ENCODE results near the gene ZNF326.

ZNF326 gene

DNA sequence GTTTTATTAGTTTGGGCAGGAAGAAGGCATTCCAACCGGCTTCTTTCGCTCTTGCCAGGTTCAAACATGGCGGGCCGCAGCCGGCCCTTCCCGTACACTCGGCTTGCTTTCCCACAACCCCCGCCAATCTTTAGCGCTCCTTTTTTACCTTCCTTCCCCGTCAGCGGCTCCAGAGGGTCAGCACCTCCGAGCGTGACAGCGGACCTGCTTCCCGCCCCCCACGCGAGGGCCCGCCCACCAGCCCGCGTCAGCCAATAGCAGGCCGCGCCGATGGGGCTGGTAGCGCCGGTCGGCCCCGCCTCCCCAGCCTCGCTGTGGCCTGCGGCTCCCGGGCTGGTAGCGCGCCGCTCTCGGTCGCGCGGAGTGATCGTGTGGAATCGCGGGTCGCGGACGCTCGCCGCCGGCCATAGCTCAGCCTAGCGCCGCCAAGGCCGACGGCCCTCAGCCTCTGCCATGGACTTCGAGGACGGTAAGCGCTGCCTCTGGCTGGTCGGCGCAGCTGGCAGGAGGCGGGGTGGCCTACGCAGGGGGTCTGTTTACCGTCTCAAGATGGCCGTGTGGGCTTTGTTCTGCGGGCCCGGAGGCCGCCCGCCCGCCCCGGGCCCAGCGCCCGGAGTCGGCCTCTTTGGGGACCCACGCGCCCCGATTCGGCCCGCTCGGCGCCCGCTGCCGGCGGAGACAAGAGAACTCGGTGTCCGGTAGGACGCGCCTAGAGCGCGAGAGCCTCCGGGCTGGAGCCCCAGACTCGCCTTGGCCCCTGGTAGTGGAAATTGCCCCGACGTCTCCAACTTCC lies at the start of gene ZNF326:
Gene ZNF326 (plus strand): TSS at position 306 of the 793 bp plus-strand sequence. CDS start 148 bp downstream, at position 454.
- peak; percentile 90 to 94 for DNase-seq (ENCODE audit: low read depth in 2 of 2)

DNA sequence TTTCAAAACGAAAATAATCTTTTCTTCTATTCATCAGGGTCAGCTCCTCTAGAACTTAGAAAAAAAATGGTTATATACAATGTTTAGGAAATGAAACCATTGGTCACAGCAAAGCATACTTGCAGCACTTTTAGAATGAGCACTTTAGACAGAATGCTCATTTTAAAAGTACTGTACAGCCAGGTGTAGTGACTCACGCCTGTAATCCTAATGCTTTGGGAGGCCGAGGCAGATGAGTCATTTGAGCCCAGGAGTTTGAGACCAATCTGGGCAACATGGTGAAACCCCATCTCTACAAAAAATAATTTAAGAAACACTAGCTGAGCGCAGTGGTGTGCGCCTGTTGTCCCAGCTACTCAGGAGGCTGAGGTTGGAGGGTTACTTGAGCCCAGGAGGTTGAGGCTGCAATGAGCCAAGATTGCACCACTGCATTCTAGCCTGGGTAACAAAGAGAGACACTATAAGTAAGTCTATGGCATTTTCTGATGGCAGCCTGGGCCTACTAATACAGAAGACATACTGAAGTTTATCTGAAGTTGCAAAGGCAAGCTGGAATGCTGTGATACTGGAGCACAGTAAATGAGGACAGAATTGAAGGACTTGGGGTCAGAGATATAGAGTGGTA lies 48.9 kb upstream of the ZNF326 start:
- no peak for DNase-seq (ENCODE audit: low read depth in 2 of 2)

GRCh38 chr1:89946532-89946931 lies 48.4 kb upstream of the ZNF326 start:
- no peak for DNase-seq (ENCODE audit: low read depth in 2 of 2)

DNA sequence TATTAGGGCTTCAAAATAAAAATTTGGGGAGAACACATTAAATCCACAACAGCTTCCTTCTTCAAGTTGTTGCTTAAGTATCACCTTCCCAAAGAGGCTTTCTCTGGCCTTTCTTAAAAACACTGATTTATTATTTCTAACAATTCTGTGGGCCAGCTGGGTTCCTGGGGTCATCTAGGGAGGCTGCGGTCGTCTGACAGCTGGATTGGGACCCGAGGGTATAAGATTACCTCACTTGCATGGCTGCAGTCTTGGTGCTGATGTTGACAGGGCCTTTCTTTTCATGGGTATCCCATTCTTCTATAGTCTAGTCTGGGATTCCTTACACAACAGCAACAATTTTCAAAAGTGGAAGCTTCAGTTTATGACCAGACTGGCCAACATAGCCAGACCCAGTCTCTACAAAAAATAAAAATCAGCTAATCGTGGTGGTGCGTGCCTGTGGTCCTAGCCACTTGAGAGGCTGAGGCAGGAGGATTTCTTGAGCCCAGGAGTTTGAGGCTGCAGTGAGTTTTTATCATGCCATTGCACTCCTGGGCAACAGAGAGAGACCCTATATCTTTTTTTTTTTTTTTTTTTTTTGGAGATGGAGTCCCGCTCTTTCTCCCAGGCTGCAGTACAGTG lies 46.1 kb upstream of the ZNF326 start:
- no peak for DNase-seq (ENCODE audit: low read depth in 2 of 2)

DNA sequence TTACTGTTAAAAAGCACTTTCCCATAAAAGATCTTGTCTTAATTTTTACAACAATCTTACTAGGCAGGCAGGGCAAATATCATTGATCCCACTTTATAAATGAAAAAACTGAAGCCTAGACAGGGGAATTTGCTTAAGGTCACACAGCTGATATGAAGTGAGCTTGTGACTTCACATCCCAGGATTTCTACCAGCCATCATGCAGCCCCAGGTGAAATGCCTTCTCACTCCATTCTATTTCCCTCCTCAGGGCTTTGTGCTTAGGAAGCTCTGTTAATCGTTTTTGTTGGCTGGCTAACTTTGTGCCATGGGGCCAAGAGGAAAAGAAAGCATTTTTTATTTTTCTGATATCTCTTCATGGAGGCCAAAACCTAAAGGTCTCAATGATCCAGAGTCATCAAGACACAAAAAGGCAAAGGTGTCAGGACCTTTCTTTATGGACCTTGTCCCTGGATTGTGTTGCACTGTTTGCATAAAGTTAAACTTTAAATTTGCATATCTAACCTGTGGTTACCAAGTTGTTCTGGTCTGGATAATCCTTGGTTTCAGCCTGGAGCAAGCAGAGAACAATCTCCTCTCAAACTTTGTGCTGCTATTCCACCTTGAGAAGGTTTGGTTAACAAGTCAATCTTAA lies 44.8 kb upstream of the ZNF326 start:
- DNase-seq (ENCODE audit: low read depth in 2 of 2) = no peak

DNA sequence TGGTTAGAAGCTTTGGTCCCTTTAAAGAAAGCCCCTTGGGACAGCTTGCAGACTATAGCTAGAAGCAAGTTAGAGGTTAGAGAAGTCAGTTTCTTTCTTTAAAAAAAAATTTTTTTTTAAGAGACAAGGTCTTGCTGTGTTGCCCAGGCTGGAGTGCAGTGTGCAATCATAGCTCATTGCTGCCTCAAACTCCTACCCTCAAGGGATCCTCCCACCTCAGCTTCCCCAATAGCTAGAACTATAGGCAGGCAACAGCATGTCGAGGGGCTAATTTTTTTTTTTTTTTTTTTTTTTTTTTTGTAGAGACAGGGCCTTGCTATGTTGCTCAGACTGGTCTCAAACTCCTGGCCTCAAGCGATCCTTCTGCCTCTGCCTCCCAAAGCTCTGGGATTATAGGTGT lies 44.2 kb upstream of the ZNF326 start:
- DNase-seq (ENCODE audit: low read depth in 2 of 2) = no peak

DNA sequence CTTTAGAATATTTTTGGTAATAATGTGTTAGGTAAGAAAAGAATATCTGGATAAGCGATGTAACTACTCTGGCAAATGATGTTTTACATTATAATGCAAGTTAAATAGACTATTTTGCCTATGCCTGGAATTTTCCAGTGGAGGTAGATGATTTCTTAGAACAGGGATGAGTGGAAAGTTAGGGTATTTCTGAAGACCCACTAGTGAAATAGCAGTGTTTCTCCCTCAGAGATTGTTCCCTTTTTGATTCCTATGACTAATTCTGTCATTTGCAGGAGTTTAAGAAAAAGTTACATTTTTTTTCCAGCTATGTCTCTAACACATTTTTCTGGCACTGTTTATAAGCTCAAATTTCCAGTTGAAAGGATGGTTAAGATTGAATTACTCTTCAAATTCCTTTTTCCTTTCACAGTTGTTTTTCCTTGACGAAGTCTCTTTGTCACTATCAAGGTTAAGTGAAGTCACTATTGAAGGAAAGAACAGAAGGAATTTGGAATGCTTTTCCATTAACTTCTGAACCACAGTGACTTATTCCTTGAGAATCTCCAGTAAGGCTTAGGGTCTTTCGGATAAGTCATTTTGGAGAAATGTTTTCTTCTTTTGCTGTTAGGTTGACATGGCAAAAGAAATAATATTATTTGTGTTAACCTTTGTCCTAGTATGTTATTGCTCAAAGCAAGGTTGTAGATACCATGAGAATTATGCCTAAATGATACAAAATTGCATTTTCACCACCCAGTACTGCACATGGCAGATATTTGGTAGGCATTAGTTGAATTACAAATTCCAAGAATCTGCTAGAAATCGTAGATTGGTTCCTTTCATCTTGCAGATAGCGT lies 42.9 kb upstream of the ZNF326 start:
- no peak for DNase-seq (ENCODE audit: low read depth in 2 of 2)

- no peak for DNase-seq (ENCODE audit: low read depth in 2 of 2)
Measured at GRCh38 chr1:89952605-89953130, 42.2 kb upstream of the ZNF326 start.

DNA sequence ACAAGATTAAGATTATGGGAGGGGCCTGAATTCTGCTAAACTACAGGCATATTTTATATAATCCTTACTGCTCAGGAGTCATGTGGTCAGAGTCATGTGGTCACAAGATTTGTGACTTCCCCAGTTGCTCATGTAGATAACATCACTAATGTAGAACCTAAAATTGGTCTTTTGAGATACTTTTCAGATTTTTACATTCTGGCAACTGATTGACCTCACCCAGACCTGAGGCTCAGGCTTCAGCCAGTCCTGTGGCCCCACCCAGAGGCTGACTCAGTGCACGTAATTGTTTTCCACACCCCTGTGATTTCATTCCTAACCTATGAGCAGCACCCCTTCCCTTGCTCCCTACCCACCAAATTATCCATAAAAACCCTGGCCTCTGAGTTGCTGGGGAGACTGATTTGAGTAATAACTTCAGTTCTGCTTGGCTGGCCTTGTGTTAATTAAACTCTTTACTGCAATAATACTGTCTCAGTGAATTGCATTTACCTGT lies 41.7 kb upstream of the ZNF326 start:
- DNase-seq (ENCODE audit: low read depth in 2 of 2) = peak; percentile 14 to 20

GRCh38 chr1:89953929-89954328 lies 41.0 kb upstream of the ZNF326 start:
- no peak for DNase-seq (ENCODE audit: low read depth in 2 of 2)

GRCh38 chr1:89954401-89954800 lies 40.5 kb upstream of the ZNF326 start:
- DNase-seq (ENCODE audit: low read depth in 2 of 2) = no peak

DNA sequence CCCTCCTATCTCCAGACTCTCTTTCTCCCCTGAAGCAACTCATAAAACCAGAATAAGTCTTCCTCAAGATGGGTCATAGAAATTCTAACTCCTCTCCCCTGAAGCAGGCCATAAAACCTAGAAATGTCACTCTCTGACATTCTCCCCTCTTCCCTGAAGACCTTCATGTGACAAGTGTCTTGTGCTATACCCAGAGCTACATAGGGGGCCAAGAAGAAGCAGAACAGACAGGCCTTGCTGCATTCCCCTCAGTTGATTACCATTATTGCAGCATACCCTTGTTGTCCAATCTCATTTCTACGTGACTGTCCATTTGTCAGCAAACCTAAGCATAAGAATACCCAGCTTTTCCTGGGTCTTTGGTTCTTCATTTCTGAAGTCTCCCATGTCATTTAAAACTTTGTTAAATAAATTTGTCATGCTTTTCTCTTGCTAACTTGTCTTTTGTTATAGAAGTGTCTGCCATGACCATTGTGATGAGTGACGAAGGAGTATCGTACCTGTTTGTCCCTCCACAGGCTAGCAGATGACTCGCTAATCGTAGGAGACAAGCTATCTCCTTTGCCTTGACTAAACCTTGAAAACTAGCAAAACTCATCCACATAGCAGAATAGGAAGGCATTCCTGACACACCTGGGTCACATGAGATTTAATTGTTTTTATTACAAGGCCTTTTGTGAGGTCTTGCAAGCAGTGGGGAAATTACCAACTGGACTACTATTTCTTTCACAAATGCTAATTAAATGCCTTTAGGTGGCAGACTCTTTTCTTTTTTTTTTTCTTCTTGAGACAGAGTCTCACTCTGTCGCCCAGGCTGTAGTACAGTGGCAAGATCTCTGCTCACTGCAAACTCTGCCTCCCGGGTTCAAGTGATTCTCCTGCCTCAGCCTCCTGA lies 39.4 kb upstream of the ZNF326 start:
- no peak for DNase-seq (ENCODE audit: low read depth in 2 of 2)

- no peak for DNase-seq (ENCODE audit: low read depth in 2 of 2)
Measured at GRCh38 chr1:89957107-89957506, 37.8 kb upstream of the ZNF326 start.

DNA sequence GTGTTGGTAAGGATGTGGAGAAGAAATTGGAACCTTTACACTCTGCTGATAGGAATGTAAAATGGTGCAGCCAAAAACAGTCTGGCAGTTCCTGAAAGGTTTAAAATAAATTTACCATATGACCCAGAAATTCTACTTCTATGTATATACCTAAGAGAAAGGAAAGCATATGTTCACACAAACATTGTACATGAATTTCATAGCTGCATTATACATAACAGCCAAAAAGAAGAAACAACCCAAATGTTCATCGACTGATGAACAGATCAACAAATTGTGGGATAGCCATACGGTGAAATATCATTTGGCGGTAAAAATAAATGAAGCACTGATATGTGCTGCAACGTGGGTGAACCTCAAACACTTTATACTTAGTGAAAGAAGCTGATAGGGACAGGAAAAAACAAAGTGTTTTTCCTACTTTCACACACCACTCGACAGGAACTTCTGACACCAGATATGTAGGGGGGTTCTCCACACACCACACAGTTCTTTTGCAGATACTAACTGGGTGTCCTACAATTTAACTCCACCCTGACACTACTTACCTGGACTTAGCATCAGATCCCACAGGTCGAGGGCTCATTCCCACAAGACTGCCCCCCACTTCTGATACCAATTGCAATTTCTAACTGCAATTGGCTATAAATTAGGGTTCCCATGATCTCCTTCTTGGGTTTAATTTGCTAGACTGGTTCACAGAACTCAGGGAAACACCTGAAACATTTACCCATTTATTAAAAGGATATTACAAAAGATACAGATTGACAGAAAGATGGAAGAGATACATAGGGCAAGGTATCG lies 35.9 kb upstream of the ZNF326 start:
- no peak for DNase-seq (ENCODE audit: low read depth in 2 of 2)

DNA sequence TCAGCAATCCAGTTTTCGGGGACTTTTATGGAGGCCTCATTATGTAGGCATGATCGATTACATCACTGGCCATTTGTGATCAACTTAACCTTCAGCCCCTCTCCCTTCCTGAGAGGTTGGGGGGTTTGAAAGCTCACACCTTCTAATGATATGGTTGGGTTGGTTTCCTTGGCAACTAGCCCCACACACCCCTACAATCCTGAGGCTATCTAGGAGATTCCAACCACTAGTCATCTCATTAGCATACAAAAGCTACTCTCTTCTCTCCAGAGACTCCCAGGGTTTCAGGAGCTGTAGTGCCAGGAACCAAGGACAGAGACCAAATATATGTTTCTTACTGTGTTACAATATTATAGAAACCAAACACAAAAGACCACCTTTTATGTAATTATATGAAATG lies 35.2 kb upstream of the ZNF326 start:
- no peak for DNase-seq (ENCODE audit: low read depth in 2 of 2)

DNA sequence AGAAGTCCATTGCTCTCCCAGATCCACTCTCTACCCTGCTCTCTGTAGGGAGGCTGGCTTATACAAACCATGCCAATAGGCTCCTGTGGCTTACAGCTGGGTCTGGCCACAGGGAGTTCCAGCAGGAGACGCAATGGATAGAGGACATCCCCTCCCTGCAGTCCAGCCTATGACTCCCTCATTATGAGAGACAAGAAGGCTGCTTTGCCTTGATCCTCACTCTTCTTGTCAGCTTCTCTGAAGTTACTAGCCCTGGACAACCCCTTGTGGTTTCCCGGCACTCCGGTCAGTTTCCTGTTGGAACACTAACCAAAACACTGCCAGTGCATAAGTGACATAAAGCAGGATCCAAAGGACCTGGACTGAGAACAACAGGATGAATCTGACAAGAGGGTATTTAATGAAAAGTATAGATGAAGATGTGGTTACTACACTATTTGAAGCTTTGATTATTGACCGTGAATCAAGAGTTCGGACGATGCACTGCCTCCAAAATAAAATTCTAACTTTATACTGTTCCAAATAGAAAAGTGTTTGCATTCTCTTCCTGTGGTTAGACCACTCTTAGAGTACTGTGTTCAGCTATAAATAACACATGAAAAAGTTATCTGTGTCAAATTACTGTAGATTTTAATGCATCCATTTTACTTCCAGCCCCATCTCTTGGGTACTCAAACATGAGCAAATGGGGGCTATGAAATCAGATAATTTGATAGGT lies 32.7 kb upstream of the ZNF326 start:
- no peak for DNase-seq (ENCODE audit: low read depth in 2 of 2)

DNA sequence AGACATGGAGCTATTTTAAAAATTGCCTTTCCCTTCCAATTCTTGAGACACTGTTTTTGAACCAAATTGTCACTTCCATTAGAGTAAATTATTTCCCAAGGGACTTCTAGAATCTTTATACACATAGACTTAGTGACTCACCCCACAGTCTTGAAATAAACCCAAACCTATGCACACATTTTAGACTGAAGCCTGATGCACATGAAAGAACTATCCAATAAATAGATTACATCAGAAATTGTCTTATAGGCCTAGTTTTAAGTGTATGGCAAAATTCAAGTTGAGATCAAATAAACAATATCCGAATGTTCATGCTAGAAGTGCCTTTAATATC lies 32.2 kb upstream of the ZNF326 start:
- DNase-seq (ENCODE audit: low read depth in 2 of 2) = no peak

GRCh38 chr1:89965193-89965768 lies 29.6 kb upstream of the ZNF326 start:
- DNase-seq (ENCODE audit: low read depth in 2 of 2) = no peak

Data from stimulated activated CD4-positive, alpha-beta T cell treated with anti-CD3 and anti-CD28 coated beads, Interleukin-15, amount 100 ng/mL, for 48 hours (primary cell).